ENCODE results near the gene GCHFR.

GRCh38 chr15:40812721-40813425, 49.0 kb downstream of the GCHFR start:
- TF ChIP-seq CTCF (IDR thresholded peaks at IDR 0.05; ENCODE audit: low read length): no peak
- no peak for TF ChIP-seq EZH2 (IDR thresholded peaks at IDR 0.05; ENCODE audit: borderline replicate concordance, low read length)

All from OCI-LY1 (cell line).